PFSK-1 (cell line): Measurements from ENCODE around the gene CBX3.
A peak's percentile ranks its signal among the peaks of the same experiment; 100 is the strongest.

Experiments used
- FOXP2 ChIP-seq: optimal IDR thresholded peaks from 2 replicates; pipeline ENCODE3; 2011; ENCODE audit warnings: borderline replicate concordance, control low read depth, inconsistent platforms; ENCODE audit not compliant: insufficient read depth; ENCODE audit errors: extremely low read length, extremely low read depth
- POLR2AphosphoS5 ChIP-seq: IDR thresholded peaks from 2 replicates; pipeline ENCODE4 v1.6.1; 2012; ENCODE audit warnings: low read depth, mild to moderate bottlenecking, control low read depth, low read length, moderate library complexity
- SIN3A ChIP-seq: IDR thresholded peaks from 2 replicates; pipeline ENCODE4 v1.6.1; 2012; ENCODE audit warnings: mild to moderate bottlenecking, low read length, moderate library complexity, borderline replicate concordance; ENCODE audit not compliant: insufficient read depth
- TAF1 ChIP-seq: IDR thresholded peaks from 2 replicates; pipeline ENCODE4 v1.6.1; 2012; ENCODE audit warnings: low read length, control low read depth, borderline replicate concordance; ENCODE audit not compliant: insufficient read depth
- TF ChIP-seq, protein P1 (sequence below), 2 experiments: IDR thresholded peaks; 2 replicates each; pipeline versions ENCODE4 v1.6.1 to v1.8.0; 2011 to 2012; ENCODE audit warnings: low read depth in 2 of 2, low read length in 2 of 2, control low read depth in 1 of 2, inconsistent platforms in 1 of 2, mild to moderate bottlenecking in 1 of 2, moderate library complexity in 1 of 2; ENCODE audit not compliant: insufficient read depth in 1 of 2

The CBX3 gene

GRCh38 chr7:26190417-26190869, 11.1 kb upstream of the CBX3 start:
- no peak for TF ChIP-seq TAF1
- no peak for TF ChIP-seq FOXP2
- TF ChIP-seq POLR2AphosphoS5, result no peak
- TF ChIP-seq, protein P1, sequence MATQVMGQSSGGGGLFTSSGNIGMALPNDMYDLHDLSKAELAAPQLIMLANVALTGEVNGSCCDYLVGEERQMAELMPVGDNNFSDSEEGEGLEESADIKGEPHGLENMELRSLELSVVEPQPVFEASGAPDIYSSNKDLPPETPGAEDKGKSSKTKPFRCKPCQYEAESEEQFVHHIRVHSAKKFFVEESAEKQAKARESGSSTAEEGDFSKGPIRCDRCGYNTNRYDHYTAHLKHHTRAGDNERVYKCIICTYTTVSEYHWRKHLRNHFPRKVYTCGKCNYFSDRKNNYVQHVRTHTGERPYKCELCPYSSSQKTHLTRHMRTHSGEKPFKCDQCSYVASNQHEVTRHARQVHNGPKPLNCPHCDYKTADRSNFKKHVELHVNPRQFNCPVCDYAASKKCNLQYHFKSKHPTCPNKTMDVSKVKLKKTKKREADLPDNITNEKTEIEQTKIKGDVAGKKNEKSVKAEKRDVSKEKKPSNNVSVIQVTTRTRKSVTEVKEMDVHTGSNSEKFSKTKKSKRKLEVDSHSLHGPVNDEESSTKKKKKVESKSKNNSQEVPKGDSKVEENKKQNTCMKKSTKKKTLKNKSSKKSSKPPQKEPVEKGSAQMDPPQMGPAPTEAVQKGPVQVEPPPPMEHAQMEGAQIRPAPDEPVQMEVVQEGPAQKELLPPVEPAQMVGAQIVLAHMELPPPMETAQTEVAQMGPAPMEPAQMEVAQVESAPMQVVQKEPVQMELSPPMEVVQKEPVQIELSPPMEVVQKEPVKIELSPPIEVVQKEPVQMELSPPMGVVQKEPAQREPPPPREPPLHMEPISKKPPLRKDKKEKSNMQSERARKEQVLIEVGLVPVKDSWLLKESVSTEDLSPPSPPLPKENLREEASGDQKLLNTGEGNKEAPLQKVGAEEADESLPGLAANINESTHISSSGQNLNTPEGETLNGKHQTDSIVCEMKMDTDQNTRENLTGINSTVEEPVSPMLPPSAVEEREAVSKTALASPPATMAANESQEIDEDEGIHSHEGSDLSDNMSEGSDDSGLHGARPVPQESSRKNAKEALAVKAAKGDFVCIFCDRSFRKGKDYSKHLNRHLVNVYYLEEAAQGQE (IDR thresholded peaks at IDR 0.05; ENCODE audit: insufficient read depth in 1 of 2, low read depth in 2 of 2, low read length in 2 of 2), result no peak
- no peak for TF ChIP-seq SIN3A

DNA sequence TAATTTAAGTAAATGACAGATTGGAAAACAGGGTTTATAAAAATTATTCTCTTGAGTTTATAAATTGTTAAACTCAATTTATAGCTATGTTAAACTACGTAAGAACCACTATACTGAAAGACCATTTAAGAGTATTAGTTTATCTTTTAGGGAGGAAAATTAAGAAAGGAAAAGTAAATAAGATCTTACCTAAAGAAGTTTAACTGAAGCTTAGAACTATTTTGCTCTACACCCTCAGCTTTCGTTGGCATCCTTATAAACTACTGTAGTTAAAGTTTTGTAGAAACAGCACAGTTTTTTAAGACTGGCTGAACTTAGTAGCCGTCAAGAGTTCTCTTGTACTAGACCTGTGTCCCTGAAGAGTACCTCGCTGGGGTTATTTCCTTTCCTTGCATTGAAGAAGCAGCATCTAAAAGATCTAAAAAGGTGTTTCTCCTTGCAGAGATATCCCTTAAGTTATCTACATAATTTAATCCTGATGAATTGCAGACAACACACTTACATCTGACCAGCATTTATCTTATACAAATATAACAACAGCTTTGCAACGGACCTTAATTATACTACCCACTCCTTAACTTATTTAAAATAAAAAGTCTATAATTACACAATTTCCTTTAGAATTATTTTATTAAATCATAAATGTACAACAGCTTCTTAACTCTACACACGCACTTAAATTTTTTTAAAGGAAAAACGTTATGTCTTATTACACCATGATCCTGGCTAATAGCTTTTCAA, 10.1 kb upstream of the CBX3 start:
- TF ChIP-seq TAF1 (no peak), POLR2AphosphoS5 (peak; percentile 74; the same call in 1 of the 2 replicates)

GRCh38 chr7:26191974-26192479, 9.5 kb upstream of the CBX3 start:
- TF ChIP-seq TAF1, result no peak
- TF ChIP-seq POLR2AphosphoS5, result no peak
- no peak for TF ChIP-seq SIN3A
- TF ChIP-seq, protein P1 (IDR thresholded peaks at IDR 0.05; ENCODE audit: insufficient read depth in 1 of 2, low read depth in 2 of 2, low read length in 2 of 2), result no peak
- TF ChIP-seq FOXP2, result no peak

DNA sequence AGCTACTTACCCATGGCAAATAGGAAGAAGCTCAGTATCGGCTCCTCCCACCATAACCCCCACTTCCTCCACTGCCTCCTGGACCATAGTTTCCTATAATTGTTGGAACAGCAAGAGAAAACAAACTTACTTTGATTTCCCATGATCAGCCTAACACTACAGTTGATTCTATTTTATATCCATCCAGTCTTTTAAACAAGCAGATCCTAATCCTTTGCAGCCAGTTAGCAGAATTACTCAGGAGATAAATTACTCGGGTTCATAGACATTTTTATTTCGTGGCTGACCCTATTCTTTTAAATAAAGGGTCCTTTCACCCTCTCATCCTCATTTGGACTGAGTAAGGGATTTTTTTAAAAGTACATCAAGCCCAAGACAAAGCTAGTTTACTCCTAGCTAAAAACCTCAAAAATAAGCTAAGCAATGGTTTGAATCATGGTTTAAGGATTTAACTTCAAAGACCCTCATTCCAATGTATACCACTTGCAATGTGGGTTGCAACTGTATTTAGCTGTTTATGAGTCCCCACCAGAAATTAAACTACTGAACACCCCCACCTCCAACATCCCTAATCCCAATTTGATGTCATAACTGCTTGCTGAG, 9.0 kb upstream of the CBX3 start:
- no peak for TF ChIP-seq FOXP2

DNA sequence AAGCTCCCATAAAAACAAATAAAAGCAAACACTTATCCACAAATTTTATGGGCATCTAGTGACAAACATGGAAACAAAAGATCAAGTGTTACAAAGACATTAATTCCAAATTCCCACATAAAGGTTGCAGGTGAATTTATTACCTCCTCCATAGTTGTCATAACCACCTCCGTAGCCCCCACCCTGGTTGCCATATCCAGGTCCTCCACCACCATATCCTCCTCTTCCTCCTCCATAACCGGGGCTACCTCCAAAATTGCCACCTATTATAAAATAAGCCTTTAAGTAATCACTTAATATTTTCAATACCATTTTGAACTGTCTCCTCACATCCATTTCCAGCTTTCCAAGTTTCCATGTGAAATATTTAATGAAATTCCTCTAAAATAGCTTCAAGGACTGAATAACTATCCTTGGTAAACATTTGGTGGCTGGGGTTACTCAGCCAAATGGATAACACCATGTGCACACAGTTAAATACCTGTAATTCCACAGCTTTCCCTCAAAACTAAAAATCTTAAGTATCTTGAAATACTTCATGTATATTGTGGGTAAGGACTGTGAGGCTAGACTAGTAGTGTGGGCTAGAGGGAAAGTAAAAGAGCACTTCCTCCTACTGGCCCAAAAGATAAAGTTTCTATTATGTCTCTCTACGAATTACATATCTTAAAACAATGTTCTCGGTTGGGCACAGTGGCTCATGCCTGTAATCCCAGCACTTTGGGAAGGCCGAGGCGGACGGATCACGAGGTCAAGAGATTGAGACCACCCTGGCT, 7.9 kb upstream of the CBX3 start:
- TF ChIP-seq, protein P1 (IDR thresholded peaks at IDR 0.05; ENCODE audit: insufficient read depth in 1 of 2, low read depth in 2 of 2, low read length in 2 of 2), result no peak
- TF ChIP-seq FOXP2 (no peak), TAF1 (no peak), SIN3A (no peak), POLR2AphosphoS5 (no peak)

DNA sequence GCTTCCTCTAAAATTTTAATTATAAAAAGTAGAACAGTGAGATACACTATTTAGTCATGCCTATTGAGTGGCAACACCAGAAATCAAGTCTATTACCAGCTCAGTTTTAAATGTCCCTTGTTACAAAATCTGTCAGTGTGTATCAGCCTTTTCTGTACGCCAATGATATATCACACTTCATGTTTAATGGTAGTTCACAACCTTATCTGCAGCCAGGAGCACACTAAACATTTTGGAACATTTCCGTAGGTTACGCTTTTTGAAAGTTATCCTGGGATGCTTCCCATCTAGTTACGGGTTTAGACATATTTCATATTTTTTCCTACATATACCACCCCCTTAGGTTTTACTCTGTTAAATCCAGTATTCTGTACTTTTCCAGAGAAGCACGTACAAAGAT, 6.4 kb upstream of the CBX3 start:
- TF ChIP-seq TAF1 (no peak), FOXP2 (no peak), SIN3A (no peak), POLR2AphosphoS5 (no peak; the same call in 1 of the 2 replicates)
- TF ChIP-seq, protein P1 (IDR thresholded peaks at IDR 0.05; ENCODE audit: insufficient read depth in 1 of 2, low read depth in 2 of 2, low read length in 2 of 2), result no peak
